Nephron (organoid): ENCODE results near the gene WNT2B.

Experiments
- H3K27ac Mint-ChIP-seq, 3 experiments: 2 replicates each; pipeline ENCODE4 v1.8.0; 2020; ENCODE audit warnings: mixed read lengths in 3 of 3, mild to moderate bottlenecking in 2 of 3, moderate library complexity in 1 of 3
- H3K27me3 Mint-ChIP-seq: 2 replicates; pipeline ENCODE4 v1.8.0; 2021; ENCODE audit warnings: low read depth, mild to moderate bottlenecking, moderate library complexity, mixed read lengths
- H3K36me3 Mint-ChIP-seq: 2 replicates; pipeline ENCODE4 v1.8.0; 2020; ENCODE audit warnings: low read depth, mixed read lengths
- H3K4me1 Mint-ChIP-seq: 2 replicates; pipeline ENCODE4 v1.8.0; 2020; ENCODE audit warnings: mixed read lengths
- H3K4me3 Mint-ChIP-seq, 3 experiments: 2 replicates each; pipeline ENCODE4 v1.8.0; 2020; ENCODE audit warnings: mild to moderate bottlenecking in 3 of 3, mixed read lengths in 3 of 3, moderate library complexity in 2 of 3
- H3K9me3 Mint-ChIP-seq: 2 replicates; pipeline ENCODE4 v1.8.0; 2020; ENCODE audit warnings: mixed read lengths
- CTCF ChIP-seq, 3 experiments: fragments of 200-600 bp; sonication (generic); IDR thresholded peaks; one replicate each; pipeline ENCODE4 v1.5.0; 2021; ENCODE audit warnings: antibody characterized with exemption in 3 of 3; ENCODE audit not compliant: unreplicated experiment in 3 of 3

The WNT2B gene

GRCh38 chr1:112554411-112554810 lies 45.6 kb downstream of the WNT2B start:
- H3K4me1 Mint-ChIP-seq: no peaks in the 10 kb centered on the region
- no peaks in the 10 kb centered on the region for H3K9me3 Mint-ChIP-seq
- H3K4me3 Mint-ChIP-seq: no peak overlapping the region
- no peak overlapping the region for H3K27ac Mint-ChIP-seq
- TF ChIP-seq CTCF (IDR thresholded peaks at IDR 0.05; ENCODE audit: unreplicated experiment in 3 of 3): no peak
- H3K27me3 Mint-ChIP-seq: no peaks in the 10 kb centered on the region
- H3K36me3 Mint-ChIP-seq: peaks cover 34% of the 10 kb centered on the region

- H3K9me3 Mint-ChIP-seq: no peaks in the 10 kb centered on the region
- H3K27ac Mint-ChIP-seq: no peak overlapping the region
- H3K4me1 Mint-ChIP-seq: no peaks in the 10 kb centered on the region
- no peak for TF ChIP-seq CTCF (IDR thresholded peaks at IDR 0.05; ENCODE audit: unreplicated experiment in 3 of 3)
- H3K4me3 Mint-ChIP-seq: no peak overlapping the region
- peaks cover 26% of the 10 kb centered on the region for H3K36me3 Mint-ChIP-seq
- no peaks in the 10 kb centered on the region for H3K27me3 Mint-ChIP-seq
Observed at GRCh38 chr1:112557385-112557784, 48.6 kb downstream of the WNT2B start.

GRCh38 chr1:112558634-112559033 lies 49.9 kb downstream of the WNT2B start:
- Mint-ChIP-seq H3K9me3 (no peaks in the 10 kb centered on the region), H3K27me3 (no peaks in the 10 kb centered on the region), H3K27ac (no peak overlapping the region), H3K4me1 (no peaks in the 10 kb centered on the region), H3K36me3 (peaks cover 21% of the 10 kb centered on the region), H3K4me3 (no peak overlapping the region)
- TF ChIP-seq CTCF (IDR thresholded peaks at IDR 0.05; ENCODE audit: unreplicated experiment in 3 of 3): no peak

- Mint-ChIP-seq H3K27ac (peak overlapping the region in 1 of 3 experiments; percentile 57), H3K4me3 (no peak overlapping the region), H3K36me3 (peaks cover 25% of the 10 kb centered on the region), H3K27me3 (no peaks in the 10 kb centered on the region), H3K9me3 (no peaks in the 10 kb centered on the region), H3K4me1 (no peaks in the 10 kb centered on the region)
- TF ChIP-seq CTCF (IDR thresholded peaks at IDR 0.05; ENCODE audit: unreplicated experiment in 3 of 3): no peak
Observed at GRCh38 chr1:112563341-112563740, 54.6 kb downstream of the WNT2B start.

- Mint-ChIP-seq H3K4me3 (no peak overlapping the region), H3K27ac (peak overlapping the region; percentile 47 to 57 (median 54)), H3K4me1 (no peaks in the 10 kb centered on the region), H3K9me3 (peaks cover under 1% of the 10 kb centered on the region), H3K27me3 (no peaks in the 10 kb centered on the region), H3K36me3 (peaks cover 29% of the 10 kb centered on the region)
- no peak for TF ChIP-seq CTCF (IDR thresholded peaks at IDR 0.05; ENCODE audit: unreplicated experiment in 3 of 3)
Observed at GRCh38 chr1:112564081-112564480, 55.3 kb downstream of the WNT2B start.

- Mint-ChIP-seq H3K9me3 (peaks cover 2% of the 10 kb centered on the region), H3K4me3 (no peak overlapping the region), H3K27me3 (no peaks in the 10 kb centered on the region), H3K36me3 (peaks cover 37% of the 10 kb centered on the region), H3K4me1 (no peaks in the 10 kb centered on the region), H3K27ac (no peak overlapping the region)
- no peak for TF ChIP-seq CTCF (IDR thresholded peaks at IDR 0.05; ENCODE audit: unreplicated experiment in 3 of 3)
Observed at GRCh38 chr1:112565800-112566199, 57.0 kb downstream of the WNT2B start.
